KMS-11 (cell line): Measurements from ENCODE around the gene S1PR5.

ENCODE experiments used
- H2AFZ ChIP-seq: fragments of 200-600 bp; sonication (generic); 2 replicates; pipeline ENCODE4 v1.6.1; 2016; ENCODE audit warnings: antibody characterized with exemption, mixed run types, low read depth
- H3K27ac ChIP-seq: fragments of 200-600 bp; sonication (generic); 2 replicates; pipeline ENCODE4 v1.6.1; 2016; ENCODE audit warnings: mild to moderate bottlenecking, mixed run types
- H3K27me3 ChIP-seq: fragments of 200-600 bp; sonication (generic); 2 replicates; pipeline ENCODE4 v1.6.1; 2017; ENCODE audit warnings: mild to moderate bottlenecking, low read depth, mixed run types, moderate library complexity; ENCODE audit not compliant: insufficient read depth
- H3K36me3 ChIP-seq: fragments of 200-600 bp; sonication (generic); 2 replicates; pipeline ENCODE4 v1.6.1; 2017; ENCODE audit warnings: mild to moderate bottlenecking, mixed run types; ENCODE audit not compliant: insufficient read depth
- H3K4me1 ChIP-seq: fragments of 200-600 bp; sonication (generic); 2 replicates; pipeline ENCODE4 v1.6.1; 2016; ENCODE audit warnings: mild to moderate bottlenecking, low read depth, mixed run types; ENCODE audit not compliant: poor library complexity, severe bottlenecking
- H3K4me2 ChIP-seq: fragments of 200-600 bp; sonication (generic); 2 replicates; pipeline ENCODE4 v1.7.0; 2016; ENCODE audit warnings: mild to moderate bottlenecking, mixed run types
- H3K4me3 ChIP-seq: fragments of 200-600 bp; sonication (generic); IDR thresholded peaks from 2 replicates; pipeline ENCODE4 v1.6.1; 2017; ENCODE audit warnings: low read depth, low read length, mixed read lengths; ENCODE audit not compliant: insufficient read depth
- H3K79me2 ChIP-seq: fragments of 200-600 bp; sonication (generic); 2 replicates; pipeline ENCODE4 v1.6.1; 2016; ENCODE audit warnings: low read depth, mixed run types; ENCODE audit not compliant: insufficient read depth
- H3K9ac ChIP-seq: fragments of 200-600 bp; sonication (generic); 2 replicates; pipeline ENCODE4 v1.6.1; 2016; ENCODE audit warnings: mild to moderate bottlenecking, mixed run types
- H4K20me1 ChIP-seq: fragments of 200-600 bp; sonication (generic); 2 replicates; pipeline ENCODE4 v1.6.1; 2016; ENCODE audit warnings: mild to moderate bottlenecking, mixed run types; ENCODE audit not compliant: insufficient read depth
- TF ChIP-seq, protein P1 (sequence below): fragments of 200-600 bp; sonication (generic); conservative IDR thresholded peaks from 2 replicates; pipeline ENCODE4 v1.6.1; 2017; ENCODE audit warnings: low read depth, mild to moderate bottlenecking, antibody characterized with exemption, low read length, moderate library complexity, mixed read lengths

The S1PR5 gene

GRCh38 chr19:10497371-10497770 lies 19.9 kb downstream of the S1PR5 start:
- Histone ChIP-seq H3K4me3 (no peak overlapping the region), H3K4me1 (peaks cover 36% of the 10 kb centered on the region), H3K27ac (no peak overlapping the region), H4K20me1 (no peaks in the 10 kb centered on the region), H2AFZ (no peak overlapping the region), H3K27me3 (no peaks in the 10 kb centered on the region), H3K9ac (no peak overlapping the region), H3K36me3 (peaks cover 7% of the 10 kb centered on the region; the same call in 1 of the 2 replicates), H3K4me2 (no peak overlapping the region), H3K79me2 (peaks cover 83% of the 10 kb centered on the region)
- TF ChIP-seq, protein P1, sequence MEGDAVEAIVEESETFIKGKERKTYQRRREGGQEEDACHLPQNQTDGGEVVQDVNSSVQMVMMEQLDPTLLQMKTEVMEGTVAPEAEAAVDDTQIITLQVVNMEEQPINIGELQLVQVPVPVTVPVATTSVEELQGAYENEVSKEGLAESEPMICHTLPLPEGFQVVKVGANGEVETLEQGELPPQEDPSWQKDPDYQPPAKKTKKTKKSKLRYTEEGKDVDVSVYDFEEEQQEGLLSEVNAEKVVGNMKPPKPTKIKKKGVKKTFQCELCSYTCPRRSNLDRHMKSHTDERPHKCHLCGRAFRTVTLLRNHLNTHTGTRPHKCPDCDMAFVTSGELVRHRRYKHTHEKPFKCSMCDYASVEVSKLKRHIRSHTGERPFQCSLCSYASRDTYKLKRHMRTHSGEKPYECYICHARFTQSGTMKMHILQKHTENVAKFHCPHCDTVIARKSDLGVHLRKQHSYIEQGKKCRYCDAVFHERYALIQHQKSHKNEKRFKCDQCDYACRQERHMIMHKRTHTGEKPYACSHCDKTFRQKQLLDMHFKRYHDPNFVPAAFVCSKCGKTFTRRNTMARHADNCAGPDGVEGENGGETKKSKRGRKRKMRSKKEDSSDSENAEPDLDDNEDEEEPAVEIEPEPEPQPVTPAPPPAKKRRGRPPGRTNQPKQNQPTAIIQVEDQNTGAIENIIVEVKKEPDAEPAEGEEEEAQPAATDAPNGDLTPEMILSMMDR = no peak

GRCh38 chr19:10491472-10492047 lies 25.7 kb downstream of the S1PR5 start:
- no peaks in the 10 kb centered on the region for H3K4me1 ChIP-seq
- no peak overlapping the region for H3K27ac ChIP-seq
- H3K36me3 ChIP-seq = peaks cover 7% of the 10 kb centered on the region; the same call in 1 of the 2 replicates
- H3K4me2 ChIP-seq = no peak overlapping the region
- no peaks in the 10 kb centered on the region for H3K27me3 ChIP-seq
- H2AFZ ChIP-seq = no peak overlapping the region
- no peak overlapping the region for H3K9ac ChIP-seq
- H4K20me1 ChIP-seq = no peaks in the 10 kb centered on the region
- H3K4me3 ChIP-seq = no peak overlapping the region
- TF ChIP-seq, protein P1 = no peak
- peaks cover 45% of the 10 kb centered on the region for H3K79me2 ChIP-seq

GRCh38 chr19:10486551-10486950 lies 30.7 kb downstream of the S1PR5 start:
- Histone ChIP-seq H4K20me1 (no peaks in the 10 kb centered on the region), H2AFZ (no peak overlapping the region), H3K79me2 (peaks cover 13% of the 10 kb centered on the region; the same call in 1 of the 2 replicates), H3K4me1 (no peaks in the 10 kb centered on the region), H3K27ac (no peak overlapping the region), H3K4me3 (no peak overlapping the region), H3K36me3 (no peaks in the 10 kb centered on the region; the same call in 1 of the 2 replicates), H3K4me2 (no peak overlapping the region), H3K9ac (no peak overlapping the region), H3K27me3 (no peaks in the 10 kb centered on the region)
- TF ChIP-seq, protein P1 = no peak

DNA sequence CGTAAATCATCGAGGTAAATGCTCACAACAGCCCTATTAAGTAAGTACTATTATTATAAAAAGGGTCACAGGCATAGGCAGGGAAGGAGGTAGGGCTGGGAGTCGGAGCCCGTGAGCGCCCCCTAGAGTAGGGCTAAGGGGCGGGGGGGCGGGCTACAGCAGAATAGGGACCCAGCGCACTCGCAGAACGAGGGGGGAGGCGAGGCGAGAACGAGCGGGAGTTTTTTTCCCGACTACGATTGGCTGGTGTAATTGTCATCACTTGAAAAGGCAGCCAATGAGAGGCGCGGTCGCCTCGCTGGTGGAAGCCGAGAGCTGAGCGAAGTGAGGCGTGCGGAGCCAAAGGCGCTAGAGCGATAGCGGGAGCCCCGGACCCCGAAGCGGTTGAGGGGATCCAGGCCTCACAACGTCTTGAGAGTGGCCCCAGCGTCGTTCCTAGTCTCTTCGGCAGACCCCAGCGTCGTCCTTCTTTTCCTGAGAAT lies 38.3 kb downstream of the S1PR5 start:
- Histone ChIP-seq H3K4me3 (no peak overlapping the region), H3K27me3 (no peaks in the 10 kb centered on the region), H3K79me2 (no peaks in the 10 kb centered on the region), H3K4me1 (no peaks in the 10 kb centered on the region), H4K20me1 (no peaks in the 10 kb centered on the region), H2AFZ (no peak overlapping the region), H3K9ac (no peak overlapping the region), H3K27ac (no peak overlapping the region), H3K4me2 (no peak overlapping the region), H3K36me3 (no peaks in the 10 kb centered on the region)
- TF ChIP-seq, protein P1 = no peak
